ENCODE data around the gene SCIN. TPM values are rescaled to one million over a fixed set of nuclear protein-coding genes. Genes with fewer than 3 reads are reported as not detected.

The SCIN gene
- total RNA-seq, 1 donor: 4.7 TPM

DNA sequence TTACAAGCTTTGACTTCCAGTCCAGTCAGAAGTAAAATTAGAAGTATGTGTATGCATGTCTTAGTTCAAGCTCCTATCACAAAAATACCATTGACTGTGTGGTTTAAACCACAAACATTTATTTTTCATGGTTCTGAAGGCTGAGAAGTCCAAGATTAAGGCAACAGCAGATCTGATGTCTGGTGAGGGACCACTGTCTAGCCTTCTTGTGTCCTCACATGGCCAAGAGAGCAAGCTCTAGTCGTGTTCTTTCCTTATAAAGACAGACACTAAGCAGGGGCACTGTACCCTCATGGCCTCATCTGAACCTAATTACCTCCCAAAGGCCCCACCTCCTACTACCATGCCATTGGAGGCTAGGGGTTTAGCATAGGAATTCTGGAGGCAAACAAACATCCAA is 75.6 kb downstream of the SCIN start:
- Histone ChIP-seq H3K27ac (ENCODE audit: low read depth, low read length) (peak overlapping the region; percentile 64), H3K27me3 (ENCODE audit: insufficient read depth, low read length) (no peaks in the 10 kb centered on the region), H3K9me3 (ENCODE audit: low read depth, low read length) (no peaks in the 10 kb centered on the region), H3K79me2 (ENCODE audit: insufficient read depth, low read length) (no peaks in the 10 kb centered on the region), H3K4me1 (ENCODE audit: insufficient read depth, low read length) (peaks cover 18% of the 10 kb centered on the region), H2AFZ (ENCODE audit: low read length) (peak overlapping the region; percentile 56), H4K20me1 (ENCODE audit: insufficient read depth, low read length) (no peaks in the 10 kb centered on the region), H3K4me3 (ENCODE audit: insufficient read depth, low read length) (no peak overlapping the region), H3K4me2 (ENCODE audit: insufficient read depth, low read length) (no peak overlapping the region), H3K36me3 (ENCODE audit: insufficient read depth, low read length) (no peaks in the 10 kb centered on the region)
- DNase-seq (ENCODE audit: insufficient read length, low spot score, missing footprints): peak; percentile 15
- TF ChIP-seq, protein P1, sequence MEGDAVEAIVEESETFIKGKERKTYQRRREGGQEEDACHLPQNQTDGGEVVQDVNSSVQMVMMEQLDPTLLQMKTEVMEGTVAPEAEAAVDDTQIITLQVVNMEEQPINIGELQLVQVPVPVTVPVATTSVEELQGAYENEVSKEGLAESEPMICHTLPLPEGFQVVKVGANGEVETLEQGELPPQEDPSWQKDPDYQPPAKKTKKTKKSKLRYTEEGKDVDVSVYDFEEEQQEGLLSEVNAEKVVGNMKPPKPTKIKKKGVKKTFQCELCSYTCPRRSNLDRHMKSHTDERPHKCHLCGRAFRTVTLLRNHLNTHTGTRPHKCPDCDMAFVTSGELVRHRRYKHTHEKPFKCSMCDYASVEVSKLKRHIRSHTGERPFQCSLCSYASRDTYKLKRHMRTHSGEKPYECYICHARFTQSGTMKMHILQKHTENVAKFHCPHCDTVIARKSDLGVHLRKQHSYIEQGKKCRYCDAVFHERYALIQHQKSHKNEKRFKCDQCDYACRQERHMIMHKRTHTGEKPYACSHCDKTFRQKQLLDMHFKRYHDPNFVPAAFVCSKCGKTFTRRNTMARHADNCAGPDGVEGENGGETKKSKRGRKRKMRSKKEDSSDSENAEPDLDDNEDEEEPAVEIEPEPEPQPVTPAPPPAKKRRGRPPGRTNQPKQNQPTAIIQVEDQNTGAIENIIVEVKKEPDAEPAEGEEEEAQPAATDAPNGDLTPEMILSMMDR (IDR thresholded peaks at IDR 0.05; ENCODE audit: extremely low read depth, low read depth, low read length): no peak

DNA sequence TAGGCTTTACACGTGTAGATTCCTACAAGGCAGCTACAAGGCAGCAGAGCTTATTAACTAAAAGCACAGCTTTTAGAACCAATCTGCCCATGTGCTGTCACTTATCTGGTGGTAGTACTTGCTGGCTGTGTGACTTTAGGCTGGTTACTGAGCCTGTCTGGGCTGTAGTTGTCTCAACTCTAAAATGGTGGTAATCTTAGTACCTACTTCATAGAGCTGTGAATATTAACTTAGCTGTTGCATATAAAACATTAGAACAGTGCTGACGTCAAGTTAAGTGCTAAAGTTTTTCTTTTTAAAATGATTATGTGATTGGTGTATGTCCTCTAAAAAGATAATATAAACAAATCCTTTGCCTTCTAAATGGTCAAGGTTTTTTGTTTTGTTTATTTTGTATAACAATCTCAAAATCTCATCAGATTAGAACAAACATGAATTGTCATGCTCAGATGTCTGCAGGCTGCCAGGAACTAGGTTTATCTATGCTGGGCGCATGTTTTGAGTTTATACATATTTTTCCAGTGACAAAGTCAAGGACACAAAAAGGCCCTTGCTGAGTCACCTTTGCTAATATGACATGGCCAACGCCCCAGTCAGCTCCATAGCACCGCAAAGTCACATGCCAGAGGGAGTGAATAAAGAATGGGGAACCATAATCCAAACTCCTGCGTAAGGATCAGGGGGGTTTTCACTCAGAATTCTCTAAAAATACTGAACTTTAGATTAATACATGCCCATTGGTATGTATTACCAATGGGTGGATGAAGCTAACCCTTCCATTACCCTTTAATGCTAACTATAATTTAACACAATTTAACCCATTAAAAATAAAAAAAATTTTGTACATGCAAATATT is 77.1 kb downstream of the SCIN start:
- Histone ChIP-seq H2AFZ (ENCODE audit: low read length) (peak overlapping the region; percentile 48), H3K27ac (ENCODE audit: low read depth, low read length) (peak overlapping the region; percentile 36), H3K79me2 (ENCODE audit: insufficient read depth, low read length) (no peaks in the 10 kb centered on the region), H3K27me3 (ENCODE audit: insufficient read depth, low read length) (no peaks in the 10 kb centered on the region), H3K4me3 (ENCODE audit: insufficient read depth, low read length) (no peak overlapping the region), H3K9me3 (ENCODE audit: low read depth, low read length) (no peaks in the 10 kb centered on the region), H3K4me2 (ENCODE audit: insufficient read depth, low read length) (no peak overlapping the region), H4K20me1 (ENCODE audit: insufficient read depth, low read length) (no peaks in the 10 kb centered on the region), H3K4me1 (ENCODE audit: insufficient read depth, low read length) (peaks cover 17% of the 10 kb centered on the region), H3K36me3 (ENCODE audit: insufficient read depth, low read length) (no peaks in the 10 kb centered on the region)
- TF ChIP-seq, protein P1 (IDR thresholded peaks at IDR 0.05; ENCODE audit: extremely low read depth, low read depth, low read length): no peak
- no peak for DNase-seq (ENCODE audit: insufficient read length, low spot score, missing footprints)

DNA sequence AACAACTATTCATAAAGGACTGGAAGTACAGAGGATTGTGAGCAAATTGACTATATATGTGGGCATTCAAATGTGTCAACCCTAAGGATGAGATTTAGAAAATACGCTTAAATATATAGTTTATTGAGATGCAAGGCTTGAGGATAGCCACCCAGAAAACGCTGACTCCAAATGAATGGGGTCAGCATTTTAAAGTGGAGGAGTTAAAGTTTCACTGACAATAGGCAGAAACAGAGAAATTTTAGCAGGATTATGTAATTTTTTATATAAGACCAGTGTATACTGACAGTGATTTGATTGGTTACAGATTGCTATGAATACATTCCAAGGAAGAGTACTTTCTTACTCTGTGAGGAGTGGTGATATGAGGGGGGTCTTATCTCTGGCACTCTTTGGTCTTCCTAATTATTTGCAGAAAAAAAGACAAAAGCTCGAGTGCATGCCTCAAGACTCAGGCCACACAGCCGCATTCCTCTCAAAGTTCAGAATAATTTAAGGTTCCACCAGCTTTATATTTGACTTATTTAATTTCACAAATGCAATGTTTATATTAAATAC is 78.3 kb downstream of the SCIN start:
- Histone ChIP-seq H3K9me3 (ENCODE audit: low read depth, low read length) (no peaks in the 10 kb centered on the region), H3K4me1 (ENCODE audit: insufficient read depth, low read length) (peaks cover 17% of the 10 kb centered on the region), H3K27ac (ENCODE audit: low read depth, low read length) (no peak overlapping the region), H3K27me3 (ENCODE audit: insufficient read depth, low read length) (no peaks in the 10 kb centered on the region), H3K79me2 (ENCODE audit: insufficient read depth, low read length) (no peaks in the 10 kb centered on the region), H3K4me3 (ENCODE audit: insufficient read depth, low read length) (no peak overlapping the region), H2AFZ (ENCODE audit: low read length) (no peak overlapping the region), H4K20me1 (ENCODE audit: insufficient read depth, low read length) (no peaks in the 10 kb centered on the region), H3K36me3 (ENCODE audit: insufficient read depth, low read length) (no peaks in the 10 kb centered on the region), H3K4me2 (ENCODE audit: insufficient read depth, low read length) (no peak overlapping the region)
- no peak for DNase-seq (ENCODE audit: insufficient read length, low spot score, missing footprints)
- TF ChIP-seq, protein P1 (IDR thresholded peaks at IDR 0.05; ENCODE audit: extremely low read depth, low read depth, low read length): no peak

DNA sequence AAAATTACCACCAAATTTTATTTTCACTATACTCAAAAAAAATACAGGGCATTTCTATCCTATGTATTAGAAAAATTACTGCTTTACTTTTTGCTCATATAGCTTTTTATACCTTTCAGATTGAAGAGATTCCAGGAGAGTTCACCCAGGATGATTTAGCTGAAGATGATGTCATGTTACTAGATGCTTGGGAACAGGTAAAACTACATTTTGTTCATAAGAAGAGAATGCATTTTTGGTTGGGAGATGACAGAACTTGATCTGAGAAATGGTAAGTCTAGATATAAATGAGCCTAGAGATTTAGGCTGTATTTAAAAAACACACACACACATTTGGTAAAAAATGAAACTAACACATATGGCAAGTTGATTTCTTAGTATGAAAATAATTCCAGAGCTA is 78.8 kb downstream of the SCIN start:
- H3K79me2 ChIP-seq (ENCODE audit: insufficient read depth, low read length): no peaks in the 10 kb centered on the region
- DNase-seq (ENCODE audit: insufficient read length, low spot score, missing footprints): no peak
- H3K4me3 ChIP-seq (ENCODE audit: insufficient read depth, low read length): no peak overlapping the region
- H4K20me1 ChIP-seq (ENCODE audit: insufficient read depth, low read length): no peaks in the 10 kb centered on the region
- H3K36me3 ChIP-seq (ENCODE audit: insufficient read depth, low read length): no peaks in the 10 kb centered on the region
- H2AFZ ChIP-seq (ENCODE audit: low read length): no peak overlapping the region
- H3K4me2 ChIP-seq (ENCODE audit: insufficient read depth, low read length): no peak overlapping the region
- TF ChIP-seq, protein P1 (IDR thresholded peaks at IDR 0.05; ENCODE audit: extremely low read depth, low read depth, low read length): no peak
- no peaks in the 10 kb centered on the region for H3K27me3 ChIP-seq (ENCODE audit: insufficient read depth, low read length)
- H3K9me3 ChIP-seq (ENCODE audit: low read depth, low read length): no peaks in the 10 kb centered on the region
- peaks cover 20% of the 10 kb centered on the region for H3K4me1 ChIP-seq (ENCODE audit: insufficient read depth, low read length)
- H3K27ac ChIP-seq (ENCODE audit: low read depth, low read length): no peak overlapping the region
